Measurements from ENCODE around the gene USP15.

DNA sequence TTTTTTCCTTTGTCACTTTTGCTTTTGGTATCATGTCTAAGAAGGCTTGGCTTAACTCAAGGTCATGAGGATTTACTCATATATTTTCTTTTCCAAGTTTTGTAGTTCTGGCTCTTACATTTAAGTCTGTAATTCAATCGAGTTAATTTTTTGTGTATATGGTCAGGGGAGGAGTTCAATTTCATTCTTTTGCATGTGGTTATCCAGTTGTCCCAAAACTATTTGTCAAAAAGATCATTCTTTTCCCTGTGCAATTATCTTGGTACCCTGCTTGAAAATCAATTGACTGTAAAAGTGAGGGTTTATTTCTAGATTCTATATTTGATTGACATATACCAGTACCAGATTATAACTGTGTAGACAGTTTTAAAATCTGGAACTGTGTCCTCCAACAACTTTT lies 10.2 kb downstream of the USP15 start:
- TF ChIP-seq, protein P1, sequence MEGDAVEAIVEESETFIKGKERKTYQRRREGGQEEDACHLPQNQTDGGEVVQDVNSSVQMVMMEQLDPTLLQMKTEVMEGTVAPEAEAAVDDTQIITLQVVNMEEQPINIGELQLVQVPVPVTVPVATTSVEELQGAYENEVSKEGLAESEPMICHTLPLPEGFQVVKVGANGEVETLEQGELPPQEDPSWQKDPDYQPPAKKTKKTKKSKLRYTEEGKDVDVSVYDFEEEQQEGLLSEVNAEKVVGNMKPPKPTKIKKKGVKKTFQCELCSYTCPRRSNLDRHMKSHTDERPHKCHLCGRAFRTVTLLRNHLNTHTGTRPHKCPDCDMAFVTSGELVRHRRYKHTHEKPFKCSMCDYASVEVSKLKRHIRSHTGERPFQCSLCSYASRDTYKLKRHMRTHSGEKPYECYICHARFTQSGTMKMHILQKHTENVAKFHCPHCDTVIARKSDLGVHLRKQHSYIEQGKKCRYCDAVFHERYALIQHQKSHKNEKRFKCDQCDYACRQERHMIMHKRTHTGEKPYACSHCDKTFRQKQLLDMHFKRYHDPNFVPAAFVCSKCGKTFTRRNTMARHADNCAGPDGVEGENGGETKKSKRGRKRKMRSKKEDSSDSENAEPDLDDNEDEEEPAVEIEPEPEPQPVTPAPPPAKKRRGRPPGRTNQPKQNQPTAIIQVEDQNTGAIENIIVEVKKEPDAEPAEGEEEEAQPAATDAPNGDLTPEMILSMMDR (IDR thresholded peaks at IDR 0.05), result no peak
- TF ChIP-seq POLR2A (IDR thresholded peaks at IDR 0.05), result no peak
